Hepatic stellate cell (primary cell): Measurements from ENCODE around the gene TIMP1.

ENCODE experiments used
- DNase-seq: peaks from one replicate; pipeline ENCODE4 v3.0.0; 2011; ENCODE audit warnings: low spot score

TIMP1 gene

DNA sequence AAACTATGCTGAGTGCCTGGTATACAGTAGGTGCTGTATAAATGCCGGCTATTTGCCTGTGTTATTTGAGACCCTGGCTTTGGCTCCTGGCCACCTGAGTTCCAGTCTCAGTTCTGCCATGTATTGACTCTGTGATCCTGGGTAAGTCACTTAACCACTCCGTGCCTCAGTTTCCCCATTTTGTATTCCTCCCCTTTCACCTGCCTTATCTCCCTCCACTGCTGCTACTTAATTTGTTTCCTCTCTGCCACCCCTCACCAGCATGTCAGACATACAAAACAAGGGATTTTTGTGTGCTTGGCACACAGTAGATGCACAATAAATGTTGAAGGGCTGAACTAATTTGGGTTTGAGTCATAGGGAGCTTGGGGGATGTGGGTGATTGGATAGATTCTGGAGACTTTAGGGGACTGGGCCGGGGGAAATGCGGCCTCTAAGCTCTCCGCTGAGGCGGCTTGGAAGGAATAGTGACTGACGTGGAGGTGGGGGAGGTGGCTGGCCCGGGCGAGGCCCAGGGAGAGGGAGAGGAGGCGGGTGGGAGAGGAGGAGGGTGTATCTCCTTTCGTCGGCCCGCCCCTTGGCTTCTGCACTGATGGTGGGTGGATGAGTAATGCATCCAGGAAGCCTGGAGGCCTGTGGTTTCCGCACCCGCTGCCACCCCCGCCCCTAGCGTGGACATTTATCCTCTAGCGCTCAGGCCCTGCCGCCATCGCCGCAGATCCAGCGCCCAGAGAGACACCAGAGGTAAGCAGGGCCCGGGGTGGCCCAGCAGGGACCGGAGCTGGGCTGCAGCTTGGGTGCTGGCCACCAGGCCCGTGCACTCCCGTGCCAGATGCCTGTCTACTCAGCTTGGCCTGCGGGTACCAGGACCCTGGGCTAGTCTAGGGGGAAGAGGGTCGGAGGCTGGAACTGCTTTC lies at the start of gene TIMP1:
Gene TIMP1, plus strand, starts transcription at position 706 of the 917 bp plus-strand sequence. CDS start 980 bp downstream, outside the sequence.
- peak; percentile 84 for DNase-seq

DNA sequence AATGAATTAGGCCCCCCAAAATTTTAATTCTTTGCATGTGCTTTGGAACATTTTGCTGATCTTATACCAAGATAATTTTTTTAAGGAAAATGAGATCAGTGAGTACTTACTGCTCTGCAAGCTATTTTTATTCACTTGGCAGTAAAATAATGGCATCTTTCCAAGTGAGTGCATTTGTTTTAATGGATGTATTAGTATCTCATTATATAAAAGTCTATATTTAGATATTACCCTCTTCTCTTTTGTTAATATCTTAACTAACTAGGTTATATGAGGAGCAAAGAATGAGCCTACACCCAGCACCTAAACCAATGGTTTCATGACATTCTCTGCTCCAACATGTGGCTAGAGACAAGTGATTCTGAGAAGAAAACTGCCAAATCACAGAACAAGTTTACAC lies 42.4 kb upstream of the TIMP1 start:
- no peak for DNase-seq

DNA sequence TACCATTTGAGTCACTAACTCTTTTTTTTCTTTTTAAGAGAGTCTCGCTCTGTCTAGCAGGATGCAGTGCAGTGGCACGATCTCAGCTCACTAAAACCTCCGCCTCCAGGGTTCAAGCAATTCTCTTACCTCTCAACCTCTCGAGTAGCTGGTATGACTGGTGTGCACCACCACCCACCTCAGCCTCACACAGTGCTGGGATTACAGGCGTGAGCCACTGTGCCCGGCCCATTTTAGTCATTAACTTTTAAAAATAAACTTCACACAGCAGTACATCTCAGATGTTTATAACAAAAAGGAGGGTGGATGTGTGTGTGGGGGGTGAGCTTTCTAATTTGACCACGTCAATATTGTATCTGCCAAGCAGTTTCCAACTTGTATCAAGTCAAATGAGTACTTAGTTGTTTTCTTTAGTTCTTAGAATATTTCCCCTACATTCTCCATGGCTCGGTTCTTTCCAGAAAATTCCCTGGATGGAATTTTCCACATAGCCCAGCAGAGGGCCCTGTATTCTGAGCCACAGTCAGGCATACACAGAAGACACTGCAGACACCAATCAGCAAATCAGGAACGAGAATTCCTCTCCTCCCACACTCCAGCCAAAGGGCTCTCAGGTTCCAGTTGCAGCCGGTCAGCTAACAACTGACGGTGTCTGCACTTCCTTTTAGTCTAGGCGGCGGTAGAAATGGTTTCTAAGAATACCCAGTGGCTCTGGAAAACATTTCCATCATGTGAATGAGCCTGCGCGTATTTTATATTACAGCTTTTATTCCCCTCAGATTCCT lies 41.3 kb upstream of the TIMP1 start:
- peak; percentile 87 for DNase-seq

DNA sequence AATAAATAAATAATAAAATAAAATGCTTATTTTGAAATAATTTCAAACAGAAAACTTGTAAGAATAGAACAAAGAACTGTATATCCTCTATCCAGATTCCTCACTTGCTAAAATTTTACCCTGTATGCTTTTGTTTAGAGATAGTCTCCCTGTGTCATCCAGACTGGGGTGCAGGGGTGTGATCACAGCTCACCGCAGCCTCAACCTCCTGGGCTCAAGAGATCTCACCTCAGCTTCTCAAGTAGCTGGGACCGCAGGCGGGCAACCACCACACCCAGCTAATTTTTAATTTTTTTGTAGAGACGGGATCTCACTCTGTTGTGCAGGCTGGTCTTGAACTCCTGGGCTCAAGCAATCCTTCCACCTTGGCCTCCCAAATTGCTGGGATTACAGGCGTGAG lies 38.7 kb upstream of the TIMP1 start:
- DNase-seq: no peak

DNA sequence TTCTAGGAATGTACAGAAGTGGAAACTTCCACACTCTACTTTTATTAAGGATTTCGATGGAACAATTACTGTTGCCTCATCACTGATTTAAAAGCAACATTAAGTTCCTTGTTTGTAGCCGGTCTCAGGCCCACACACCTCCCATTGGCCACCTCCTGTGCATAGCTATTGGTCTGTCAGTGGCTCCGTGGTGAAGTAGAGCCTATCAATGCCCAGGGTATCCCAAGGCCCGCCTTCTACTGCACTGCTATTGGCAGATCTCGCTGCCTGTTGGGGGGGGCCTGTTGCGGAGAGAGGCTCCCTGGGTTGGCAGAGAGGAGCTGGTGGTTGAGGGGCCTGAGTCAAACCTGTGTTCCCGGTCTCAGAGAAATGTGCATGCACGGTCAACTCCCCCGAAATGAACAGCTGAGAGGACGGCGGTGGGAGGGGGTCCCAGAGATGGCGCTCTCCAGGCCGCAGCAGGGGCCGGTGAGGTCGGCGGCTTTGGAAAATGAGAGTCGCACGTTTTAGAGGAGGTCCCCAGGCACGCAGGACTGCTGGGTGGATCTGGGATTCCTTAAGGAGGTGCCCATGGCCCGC lies 26.1 kb upstream of the TIMP1 start:
- DNase-seq: peak; percentile 80

DNA sequence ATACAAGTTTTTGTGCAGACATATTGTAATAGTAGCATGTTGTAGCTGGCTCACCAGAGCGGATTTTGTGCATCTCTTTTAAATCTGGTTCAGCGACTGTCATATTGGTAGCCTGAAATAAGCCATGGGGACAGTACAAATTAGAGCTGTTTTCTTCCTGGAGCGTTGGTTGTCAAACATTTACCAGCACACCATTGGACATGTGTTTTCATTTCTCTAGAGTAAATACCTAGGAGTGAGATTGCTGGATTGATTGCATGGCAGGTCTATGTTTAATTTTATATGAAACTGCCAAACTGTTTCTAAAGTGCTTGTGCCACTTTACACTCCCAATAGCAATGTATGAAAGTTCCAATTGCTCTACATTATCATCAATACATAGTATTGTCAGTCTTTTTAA lies 23.8 kb upstream of the TIMP1 start:
- DNase-seq: no peak

DNA sequence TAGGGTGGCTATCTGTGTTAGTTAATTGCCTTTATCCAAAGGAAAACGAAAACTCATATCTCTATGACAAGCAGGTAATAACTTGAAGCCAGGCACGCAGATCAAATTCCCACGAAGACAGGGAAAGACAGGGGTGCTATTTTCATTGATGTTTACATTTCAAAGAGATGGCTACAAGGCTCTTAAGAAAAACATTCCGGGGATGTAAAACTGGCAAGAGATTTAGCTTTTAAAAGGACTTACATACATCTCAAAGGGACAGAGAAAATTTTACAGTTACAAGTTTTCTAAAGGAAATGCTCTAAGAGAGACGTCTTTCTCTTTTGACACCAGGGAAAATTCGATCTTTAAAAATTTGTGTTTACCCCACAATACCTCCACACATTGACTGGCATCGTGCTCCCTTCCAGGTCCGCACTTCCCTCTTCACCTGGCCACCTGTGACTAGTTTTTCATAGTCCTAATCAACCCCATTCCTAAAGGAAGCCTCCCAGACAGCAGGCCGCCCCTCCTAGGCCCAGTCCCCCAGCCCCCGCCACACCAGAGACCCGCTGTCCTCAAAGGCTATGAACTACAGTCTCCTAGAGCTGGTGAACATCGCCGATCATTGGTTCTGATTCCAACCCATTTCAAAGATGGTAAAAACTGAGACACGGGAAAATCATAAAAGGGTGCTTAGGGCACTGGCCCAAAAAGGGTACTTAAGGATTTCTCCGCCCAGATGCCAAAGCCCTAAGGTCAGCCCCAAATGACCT lies 21.9 kb upstream of the TIMP1 start:
- DNase-seq: no peak

DNA sequence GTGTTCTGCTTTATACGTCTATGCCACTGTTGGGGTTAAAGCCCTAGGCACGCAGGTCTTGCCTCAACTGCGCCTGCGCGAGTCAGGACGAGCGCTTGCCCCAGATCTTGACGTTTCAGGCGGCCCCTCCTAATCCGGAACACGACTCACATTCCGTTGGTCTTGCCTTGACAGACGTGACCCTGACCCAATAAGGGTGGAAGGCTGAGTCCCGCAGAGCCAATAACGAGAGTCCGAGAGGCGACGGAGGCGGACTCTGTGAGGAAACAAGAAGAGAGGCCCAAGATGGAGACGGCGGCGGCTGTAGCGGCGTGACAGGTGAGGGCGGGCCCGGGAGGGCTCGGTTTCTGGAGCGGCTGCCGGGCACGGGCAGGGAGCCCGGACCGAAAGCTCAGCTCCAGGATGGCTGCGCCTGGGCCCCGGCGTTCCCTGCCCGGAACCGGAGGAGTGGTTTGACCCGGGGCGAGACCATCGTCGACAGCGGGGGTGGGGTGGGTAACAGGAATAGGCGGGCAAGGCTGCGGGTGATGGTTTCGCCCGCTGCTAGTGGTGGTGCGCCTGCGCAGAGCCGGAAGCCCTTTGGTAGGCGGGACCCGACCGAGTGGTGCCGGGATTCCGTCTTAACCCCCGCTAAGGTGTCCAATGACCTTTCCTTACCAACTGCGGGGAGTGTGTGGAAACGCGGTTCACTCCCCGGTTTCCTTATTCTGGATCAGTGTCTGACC lies 21.1 kb upstream of the TIMP1 start, which contains the start of gene ARAF:
Gene ARAF, plus strand, starts transcription at position 272 of the 725 bp plus-strand sequence. CDS start 1,763 bp downstream, outside the sequence.
- DNase-seq: peak; percentile 92

DNA sequence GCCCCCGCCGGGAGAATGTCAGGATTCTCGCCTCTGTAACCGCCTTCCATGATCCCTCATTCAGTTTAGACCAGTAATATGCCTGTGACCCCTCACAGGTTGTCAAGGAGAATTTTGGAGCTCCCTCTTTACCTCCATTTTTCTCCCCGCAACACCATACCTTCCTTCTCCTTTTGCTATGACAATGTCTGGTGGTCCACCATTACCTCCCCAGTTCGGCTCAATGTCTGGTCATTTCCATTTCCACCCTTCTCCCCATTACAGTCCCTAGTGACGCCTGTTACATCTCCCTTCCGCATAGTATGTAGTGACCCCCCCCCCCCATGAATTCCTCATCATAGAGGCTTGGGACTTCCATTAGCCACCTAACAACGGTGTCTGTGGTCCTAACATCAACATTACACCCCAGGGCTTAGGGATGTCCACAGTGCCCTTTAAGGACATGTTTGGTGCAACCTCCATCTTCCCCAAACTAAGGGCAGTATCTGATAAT lies 20.5 kb upstream of the TIMP1 start:
- no peak for DNase-seq

DNA sequence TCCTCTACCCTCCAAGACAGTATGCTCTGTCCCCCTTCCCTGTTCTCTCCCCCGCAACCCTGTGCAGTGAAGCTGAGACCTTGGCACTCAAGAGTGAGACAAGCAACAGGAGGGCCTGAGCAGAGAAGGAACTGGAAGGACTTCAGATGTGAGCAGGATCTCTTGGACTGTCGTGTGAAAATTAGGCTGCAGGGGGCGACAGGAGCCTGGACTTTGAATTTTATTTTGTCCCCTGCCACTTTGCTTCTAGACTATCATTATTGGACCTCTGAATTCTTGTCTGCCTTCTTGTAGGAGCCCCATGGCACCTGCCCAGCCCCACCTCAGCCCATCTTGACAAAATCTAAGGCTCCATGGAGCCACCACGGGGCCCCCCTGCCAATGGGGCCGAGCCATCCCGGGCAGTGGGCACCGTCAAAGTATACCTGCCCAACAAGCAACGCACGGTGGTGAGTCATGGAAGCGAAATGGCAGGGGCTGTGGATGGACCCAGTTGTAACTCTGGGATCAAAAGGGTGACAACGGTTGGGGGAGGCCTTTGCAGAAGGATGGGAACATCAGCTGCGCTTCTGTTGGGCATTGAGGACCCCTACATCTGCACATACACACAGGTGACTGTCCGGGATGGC lies 19.5 kb upstream of the TIMP1 start:
- DNase-seq: no peak

DNA sequence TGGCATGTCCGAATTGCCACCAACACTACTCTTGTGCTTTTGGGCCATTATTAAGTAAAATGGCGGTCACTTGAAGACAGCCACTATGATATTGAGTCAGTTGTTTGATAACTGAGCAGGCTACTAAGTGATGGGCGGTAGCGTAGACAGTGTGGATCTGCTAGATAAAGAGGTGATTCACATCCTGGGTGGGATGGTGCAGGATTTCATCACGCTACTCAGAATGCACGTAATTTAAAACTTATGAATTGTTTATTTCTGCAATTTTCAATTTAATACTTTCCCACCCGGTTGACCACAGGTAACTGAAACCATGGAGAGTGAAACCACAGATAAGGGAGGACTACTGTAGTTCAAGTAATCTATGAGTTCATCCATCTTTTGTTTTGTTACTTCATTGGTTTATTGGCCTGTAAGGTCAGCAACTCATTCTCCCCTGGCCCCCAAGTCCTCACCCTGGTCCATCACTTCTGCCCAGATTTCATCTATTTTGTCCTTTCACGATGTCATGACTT lies 18.4 kb upstream of the TIMP1 start:
- no peak for DNase-seq

DNA sequence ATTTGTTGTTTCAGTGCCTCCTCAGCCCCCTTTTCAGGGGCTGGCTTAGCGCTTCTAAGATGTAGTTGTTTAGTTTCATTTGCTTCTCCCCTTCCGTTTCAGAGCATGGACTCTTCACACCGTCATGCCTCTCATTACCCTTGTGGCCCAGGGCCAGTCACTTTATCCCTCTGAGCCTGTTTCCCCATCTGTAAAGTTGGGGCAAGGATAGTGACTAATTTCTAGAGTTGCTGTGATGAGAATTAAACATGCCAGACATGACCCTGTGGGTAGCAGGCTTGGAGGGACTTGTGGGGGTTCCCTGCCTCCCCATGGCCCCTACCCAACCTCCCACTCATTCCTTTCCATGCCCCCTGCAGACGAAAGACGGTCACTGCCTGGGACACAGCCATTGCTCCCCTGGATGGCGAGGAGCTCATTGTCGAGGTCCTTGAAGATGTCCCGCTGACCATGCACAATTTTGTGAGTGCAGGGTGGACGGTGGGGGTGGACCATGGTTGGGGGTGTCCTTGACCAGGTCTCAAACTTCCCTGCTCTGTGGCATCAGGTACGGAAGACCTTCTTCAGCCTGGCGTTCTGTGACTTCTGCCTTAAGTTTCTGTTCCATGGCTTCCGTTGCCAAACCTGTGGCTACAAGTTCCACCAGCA lies 17.7 kb upstream of the TIMP1 start:
- no peak for DNase-seq

DNA sequence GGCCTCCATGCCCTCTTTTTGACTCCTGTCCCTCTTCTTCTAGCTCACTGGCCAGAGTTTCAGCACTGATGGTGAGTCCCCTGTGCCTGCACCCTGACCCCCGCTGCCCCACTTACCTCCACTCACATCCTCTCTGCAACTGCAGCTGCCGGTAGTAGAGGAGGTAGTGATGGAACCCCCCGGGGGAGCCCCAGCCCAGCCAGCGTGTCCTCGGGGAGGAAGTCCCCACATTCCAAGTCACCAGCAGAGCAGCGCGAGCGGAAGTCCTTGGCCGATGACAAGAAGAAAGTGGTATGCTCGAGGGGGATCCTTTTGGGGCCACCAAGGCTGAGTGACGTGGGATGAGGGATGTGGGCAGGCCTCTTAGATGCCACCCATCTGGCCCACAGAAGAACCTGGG lies 15.4 kb upstream of the TIMP1 start:
- DNase-seq: no peak

DNA sequence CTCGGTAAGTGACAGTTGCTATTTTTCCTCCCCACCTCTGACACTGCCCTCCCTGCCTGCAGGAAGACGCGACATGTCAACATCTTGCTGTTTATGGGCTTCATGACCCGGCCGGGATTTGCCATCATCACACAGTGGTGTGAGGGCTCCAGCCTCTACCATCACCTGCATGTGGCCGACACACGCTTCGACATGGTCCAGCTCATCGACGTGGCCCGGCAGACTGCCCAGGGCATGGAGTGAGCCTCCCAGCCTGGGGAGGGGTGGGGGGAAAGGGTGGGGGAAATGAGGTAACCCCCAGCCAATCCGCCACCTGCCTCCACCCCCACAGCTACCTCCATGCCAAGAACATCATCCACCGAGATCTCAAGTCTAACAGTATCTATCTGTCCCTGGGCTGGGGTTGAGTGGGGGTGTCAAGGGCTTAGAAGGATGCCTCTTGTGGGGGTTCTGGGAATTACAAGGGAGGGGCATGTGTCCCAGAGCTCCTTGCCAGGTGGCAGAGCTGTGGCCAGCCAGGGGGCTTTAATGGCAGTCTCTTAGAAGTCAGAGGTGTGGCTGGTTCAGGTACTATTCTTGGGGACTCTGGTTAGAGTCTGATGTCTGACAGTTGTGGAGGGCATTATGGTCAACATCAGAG lies 13.5 kb upstream of the TIMP1 start:
- DNase-seq: no peak

DNA sequence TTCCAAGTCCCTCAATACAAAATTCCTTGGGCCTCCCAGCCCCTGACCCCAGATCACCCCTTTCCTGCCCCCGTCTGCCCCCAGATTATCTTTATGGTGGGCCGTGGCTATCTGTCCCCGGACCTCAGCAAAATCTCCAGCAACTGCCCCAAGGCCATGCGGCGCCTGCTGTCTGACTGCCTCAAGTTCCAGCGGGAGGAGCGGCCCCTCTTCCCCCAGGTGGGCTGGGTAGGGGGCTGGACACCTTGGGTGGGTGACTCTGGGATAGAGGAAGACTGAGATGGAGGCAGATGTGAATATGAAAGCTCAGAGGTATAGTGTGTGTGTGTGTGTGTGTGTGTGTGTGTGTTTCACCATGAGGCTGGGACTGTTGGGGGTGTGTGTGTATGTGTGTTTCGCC lies 11.4 kb upstream of the TIMP1 start:
- no peak for DNase-seq

DNA sequence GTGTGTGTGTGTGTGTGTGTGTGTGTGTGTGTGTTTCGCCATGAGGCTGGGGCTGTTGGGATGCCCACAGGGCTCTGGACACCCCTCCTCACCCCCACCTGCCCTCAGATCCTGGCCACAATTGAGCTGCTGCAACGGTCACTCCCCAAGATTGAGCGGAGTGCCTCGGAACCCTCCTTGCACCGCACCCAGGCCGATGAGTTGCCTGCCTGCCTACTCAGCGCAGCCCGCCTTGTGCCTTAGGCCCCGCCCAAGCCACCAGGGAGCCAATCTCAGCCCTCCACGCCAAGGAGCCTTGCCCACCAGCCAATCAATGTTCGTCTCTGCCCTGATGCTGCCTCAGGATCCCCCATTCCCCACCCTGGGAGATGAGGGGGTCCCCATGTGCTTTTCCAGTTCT lies 11.0 kb upstream of the TIMP1 start:
- DNase-seq: no peak

DNA sequence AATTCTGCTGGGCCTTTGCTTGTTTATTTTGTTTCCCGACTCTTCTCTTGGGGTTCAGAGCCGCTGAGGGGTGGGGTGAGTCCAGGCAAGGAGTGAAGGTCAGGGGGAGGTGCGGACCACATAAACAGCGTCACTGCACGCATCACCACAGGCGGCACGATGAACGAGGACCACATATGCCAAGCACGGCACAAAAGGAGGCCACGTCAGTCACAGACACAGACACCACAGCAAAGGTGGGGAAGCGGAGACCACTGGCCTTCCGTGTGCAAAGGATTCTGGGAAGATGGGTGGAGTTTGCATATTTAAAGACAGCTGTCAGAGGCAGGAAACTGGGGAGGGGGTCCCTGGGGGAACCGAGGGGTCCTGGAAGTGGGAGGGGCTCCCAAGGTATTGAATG lies 10.3 kb upstream of the TIMP1 start:
- no peak for DNase-seq

DNA sequence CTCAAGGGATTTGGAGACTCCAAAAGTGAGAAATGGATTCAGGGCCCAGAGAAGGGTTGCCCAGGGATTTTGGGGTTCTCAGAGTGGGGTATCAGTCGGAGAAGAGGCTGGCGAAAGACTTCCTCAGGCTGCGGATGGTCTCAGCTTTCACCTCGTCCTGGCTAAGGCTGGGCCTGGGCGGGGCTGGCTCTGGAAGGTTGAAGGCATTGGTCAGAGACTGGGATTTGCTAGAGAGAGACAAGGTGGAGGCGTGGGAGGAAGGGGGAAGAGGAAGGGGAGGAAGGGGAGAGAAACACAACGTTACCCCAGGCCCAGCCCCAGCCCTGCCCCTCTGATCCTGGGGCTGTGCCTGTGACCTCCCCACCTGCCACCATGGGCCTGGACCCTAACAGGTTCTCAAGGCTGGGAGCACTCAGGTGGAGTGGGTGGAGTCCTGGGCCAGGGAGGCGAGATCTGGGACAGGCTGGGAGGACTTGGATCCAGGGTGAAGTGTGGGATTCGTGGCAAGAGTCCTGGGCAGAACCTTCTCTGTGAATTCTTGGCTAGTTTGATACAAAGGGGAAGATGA lies 9.4 kb upstream of the TIMP1 start:
- no peak for DNase-seq
